NCI-H1105 (cell line): Measurements from ENCODE around the gene PSEN1.
"Not testable (repeated sequence)": the region's sequence is repeated elsewhere in the genome, so short reads cannot be mapped to it uniquely, and the experiment has no call there.

Experiments used
- DNase-seq: peaks from one replicate; lab custom pipeline; 2025; lab: John Stamatoyannopoulos, UW

Gene PSEN1

GRCh38 chr14:73166399-73166798 is 30.1 kb downstream of the PSEN1 start:
- DNase-seq, result no peak

DNA sequence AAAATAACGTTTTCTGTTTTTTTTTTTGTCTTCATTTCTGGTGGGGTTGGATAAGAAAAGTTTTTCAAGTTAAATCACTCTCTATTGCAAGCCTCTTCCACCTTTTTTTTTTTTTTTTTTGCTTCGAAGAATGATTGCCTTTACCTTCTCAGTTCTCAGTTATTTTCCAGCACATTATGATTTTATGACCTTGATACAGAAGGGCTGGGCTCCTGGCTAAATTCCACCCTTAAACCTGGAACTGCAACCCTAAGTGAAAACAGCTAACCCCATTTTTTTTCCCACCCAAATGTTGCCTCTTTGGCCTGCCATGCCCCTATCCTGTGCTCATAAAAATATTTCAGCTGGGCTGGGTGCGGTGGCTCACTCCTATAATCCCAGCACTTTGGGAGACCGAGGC is 31.4 kb downstream of the PSEN1 start:
- DNase-seq, result no peak

GRCh38 chr14:73168274-73168673 is 32.0 kb downstream of the PSEN1 start:
- no peak for DNase-seq

DNA sequence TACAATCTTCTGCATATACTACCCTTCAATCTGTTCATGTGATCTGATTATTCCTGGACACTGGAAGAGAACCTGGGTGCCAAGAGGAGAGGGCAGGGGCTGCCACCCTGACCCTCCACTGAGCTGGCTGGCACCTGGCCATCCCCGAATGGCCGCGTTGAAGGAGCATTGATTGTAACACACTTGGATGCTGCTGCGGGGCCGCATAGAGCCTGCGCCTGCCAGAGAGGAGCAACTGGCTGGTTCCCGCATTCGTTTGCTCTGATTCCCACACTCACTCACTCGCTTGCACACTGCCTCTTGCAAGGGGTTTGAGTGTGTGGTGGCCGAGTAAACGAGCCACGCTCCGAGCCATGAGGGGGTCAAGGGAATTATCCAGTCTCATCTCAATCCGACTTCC is 32.4 kb downstream of the PSEN1 start:
- DNase-seq, result no peak

- DNase-seq, result not testable (repeated sequence)
Observed at GRCh38 chr14:73169855-73170254, 33.5 kb downstream of the PSEN1 start.

DNA sequence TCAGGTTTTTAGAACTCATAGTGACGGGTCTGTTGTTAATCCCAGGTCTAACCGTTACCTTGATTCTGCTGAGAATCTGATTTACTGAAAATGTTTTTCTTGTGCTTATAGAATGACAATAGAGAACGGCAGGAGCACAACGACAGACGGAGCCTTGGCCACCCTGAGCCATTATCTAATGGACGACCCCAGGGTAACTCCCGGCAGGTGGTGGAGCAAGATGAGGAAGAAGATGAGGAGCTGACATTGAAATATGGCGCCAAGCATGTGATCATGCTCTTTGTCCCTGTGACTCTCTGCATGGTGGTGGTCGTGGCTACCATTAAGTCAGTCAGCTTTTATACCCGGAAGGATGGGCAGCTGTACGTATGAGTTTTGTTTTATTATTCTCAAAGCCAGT is 34.4 kb downstream of the PSEN1 start:
- no peak for DNase-seq

- DNase-seq, result no peak
Observed at GRCh38 chr14:73172500-73172899, 36.2 kb downstream of the PSEN1 start.

DNA sequence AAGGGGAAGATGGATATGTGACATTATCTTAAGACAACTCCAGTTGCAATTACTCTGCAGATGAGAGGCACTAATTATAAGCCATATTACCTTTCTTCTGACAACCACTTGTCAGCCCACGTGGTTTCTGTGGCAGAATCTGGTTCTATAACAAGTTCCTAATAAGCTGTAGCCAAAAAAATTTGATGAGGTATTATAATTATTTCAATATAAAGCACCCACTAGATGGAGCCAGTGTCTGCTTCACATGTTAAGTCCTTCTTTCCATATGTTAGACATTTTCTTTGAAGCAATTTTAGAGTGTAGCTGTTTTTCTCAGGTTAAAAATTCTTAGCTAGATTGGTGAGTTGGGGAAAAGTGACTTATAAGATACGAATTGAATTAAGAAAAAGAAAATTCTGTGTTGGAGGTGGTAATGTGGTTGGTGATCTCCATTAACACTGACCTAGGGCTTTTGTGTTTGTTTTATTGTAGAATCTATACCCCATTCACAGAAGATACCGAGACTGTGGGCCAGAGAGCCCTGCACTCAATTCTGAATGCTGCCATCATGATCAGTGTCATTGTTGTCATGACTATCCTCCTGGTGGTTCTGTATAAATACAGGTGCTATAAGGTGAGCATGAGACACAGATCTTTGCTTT is 36.9 kb downstream of the PSEN1 start:
- peak; percentile 68 for DNase-seq

DNA sequence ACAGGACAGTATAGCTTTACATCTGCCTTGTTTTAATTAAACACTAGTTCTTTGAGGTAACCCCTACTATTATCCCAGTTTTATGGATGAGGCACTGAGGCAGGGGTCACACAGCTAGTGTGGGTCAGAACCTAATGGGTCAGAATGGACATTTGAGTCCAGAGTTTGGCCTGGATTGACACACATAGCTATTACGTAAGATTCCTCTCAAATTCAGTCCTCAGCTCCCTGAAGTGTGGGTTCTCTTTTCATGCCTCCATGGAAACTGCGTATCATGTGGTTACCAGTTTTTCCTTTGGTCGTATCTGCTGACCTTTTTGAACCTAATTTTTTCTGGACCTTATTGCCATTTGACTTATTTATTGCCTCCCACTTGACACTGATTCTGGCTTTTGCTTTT is 40.4 kb downstream of the PSEN1 start:
- DNase-seq, result no peak

DNA sequence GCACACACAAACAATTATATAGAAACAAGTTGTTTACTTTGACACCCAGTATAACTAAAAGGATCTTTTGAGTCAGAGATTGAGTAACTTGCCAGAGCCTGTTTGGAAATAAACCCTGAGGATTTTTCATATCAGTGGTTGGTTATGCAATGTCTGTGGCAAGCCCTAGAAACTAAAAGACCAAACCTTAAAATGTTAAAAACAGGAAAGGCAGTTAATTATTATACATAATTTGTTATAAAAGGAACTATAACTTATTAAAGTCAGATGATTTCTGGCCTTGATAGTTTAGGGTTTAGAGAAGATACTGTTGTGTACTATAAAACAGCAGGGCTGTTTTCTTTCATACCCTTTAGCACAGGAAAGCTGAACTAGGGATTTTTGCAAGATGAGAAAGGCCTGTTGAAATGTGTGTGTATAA is 44.1 kb downstream of the PSEN1 start:
- no peak for DNase-seq

GRCh38 chr14:73180969-73181368 is 44.7 kb downstream of the PSEN1 start:
- not testable (repeated sequence) for DNase-seq

GRCh38 chr14:73188501-73188911 is 52.2 kb downstream of the PSEN1 start:
- no peak for DNase-seq

DNA sequence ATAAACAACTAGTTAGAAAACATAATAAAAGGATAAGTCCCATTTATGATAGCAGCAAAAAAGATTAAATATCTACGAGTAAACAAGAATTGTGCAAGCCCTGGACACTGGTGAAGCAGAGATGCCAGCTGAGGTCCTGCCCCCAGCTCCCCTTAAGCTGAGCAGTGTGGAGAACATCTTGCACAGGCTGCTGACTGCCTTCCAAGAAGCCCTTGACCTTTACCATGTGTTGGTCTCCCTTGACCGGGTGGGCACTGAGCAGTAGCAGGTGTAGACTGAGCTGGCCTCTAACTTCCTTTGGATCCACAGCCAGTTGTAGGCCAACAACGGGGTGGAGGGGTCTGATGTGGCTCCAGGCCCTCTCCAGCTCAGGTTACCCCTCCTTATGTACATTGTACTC is 53.3 kb downstream of the PSEN1 start:
- DNase-seq, result no peak

DNA sequence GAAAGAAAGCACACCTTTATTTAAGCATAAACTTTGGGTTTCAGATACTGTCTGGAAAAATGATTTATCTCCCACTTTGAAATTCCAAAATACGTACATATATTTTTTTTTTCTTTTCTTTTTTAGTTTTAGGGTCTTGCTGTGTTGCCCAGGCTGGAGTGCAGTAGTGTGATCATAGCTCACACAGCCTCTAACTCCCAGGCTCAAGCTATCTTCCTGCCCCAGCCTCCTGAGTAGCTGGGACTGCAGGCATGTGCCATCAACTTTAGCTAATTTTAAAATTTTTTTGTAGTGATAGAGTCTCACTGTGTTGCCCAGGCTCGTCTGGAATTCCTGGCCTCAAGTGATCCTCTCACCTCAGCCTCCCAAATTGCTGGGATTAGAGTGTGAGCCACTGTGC is 55.1 kb downstream of the PSEN1 start:
- DNase-seq, result no peak

DNA sequence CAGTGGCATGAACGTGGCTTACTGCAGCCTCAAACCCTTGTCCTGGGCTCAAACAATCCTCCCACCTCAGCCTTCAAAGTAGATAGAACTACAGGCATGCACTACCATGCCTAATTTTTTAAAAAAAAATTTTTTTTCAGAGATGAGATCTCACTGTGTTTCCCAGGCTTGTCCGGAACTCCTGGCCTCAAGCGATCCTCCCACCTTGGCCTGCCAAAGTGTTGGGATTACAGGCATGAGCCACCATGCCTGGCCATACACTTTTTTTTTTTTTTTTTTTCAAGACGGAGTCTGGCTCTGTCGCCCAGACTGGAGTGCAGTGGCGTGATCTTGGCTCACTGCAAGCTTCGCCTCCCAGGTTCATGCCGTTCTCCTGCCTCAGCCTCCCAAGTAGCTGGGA is 58.0 kb downstream of the PSEN1 start:
- DNase-seq, result not testable (repeated sequence)

DNA sequence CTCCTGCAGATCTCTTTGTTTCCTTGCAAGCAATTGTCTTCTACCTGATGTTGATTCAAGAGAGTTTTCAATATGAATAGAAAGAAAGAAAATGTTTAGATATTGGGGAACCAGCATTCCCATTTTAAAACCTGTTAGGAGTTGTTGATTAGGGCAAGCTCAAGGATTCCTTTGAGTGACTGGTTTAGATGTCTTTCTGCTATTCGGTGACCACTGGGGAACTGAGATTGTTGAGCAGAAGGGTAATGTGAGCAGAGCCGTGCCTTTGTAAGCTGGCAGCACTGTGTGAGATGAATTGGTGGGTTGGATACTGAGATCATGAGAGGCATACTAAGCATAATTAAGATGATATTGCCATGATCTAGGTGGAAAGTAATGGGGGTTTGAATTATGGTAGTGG is 61.9 kb downstream of the PSEN1 start:
- DNase-seq, result no peak

DNA sequence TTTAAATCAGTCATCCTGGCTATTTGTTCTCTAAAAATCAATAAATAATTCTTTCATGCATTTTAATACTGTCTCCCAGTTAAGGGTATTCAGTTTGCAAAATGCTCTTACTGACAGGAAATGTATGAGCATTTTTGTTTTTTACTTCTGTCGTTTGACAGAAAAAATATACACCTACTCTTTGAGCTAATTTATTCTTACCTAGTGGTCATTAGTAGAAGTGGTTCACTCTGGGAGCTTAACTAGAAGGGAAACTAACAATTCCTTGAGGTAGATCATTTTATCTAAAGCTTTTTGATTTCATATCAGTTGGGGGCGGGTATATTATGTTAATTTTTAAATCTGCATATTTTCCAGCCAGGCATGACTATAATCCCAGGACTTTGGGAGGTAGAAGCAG is 67.2 kb downstream of the PSEN1 start:
- no peak for DNase-seq

DNA sequence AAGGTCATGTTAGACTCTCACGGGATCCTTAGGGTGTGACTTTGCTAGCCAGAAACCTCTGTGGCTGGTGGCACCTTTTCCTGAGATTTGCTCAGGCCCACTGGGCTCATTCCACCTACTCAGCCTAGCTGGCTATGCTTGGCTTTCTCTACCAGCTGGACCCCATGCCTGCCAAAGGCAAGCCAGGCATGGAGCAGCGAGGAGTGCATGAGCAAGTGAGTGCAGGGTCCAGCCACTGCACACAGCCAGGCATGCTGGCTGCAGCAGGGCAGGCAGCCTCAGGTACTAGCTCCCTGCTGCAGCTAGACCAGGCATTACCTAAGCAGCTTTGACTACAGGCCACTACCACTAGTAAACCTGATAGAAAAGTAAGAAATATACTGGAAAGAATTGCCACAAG is 71.3 kb downstream of the PSEN1 start:
- DNase-seq, result no peak

- DNase-seq, result no peak
Observed at GRCh38 chr14:73208390-73208789, 72.1 kb downstream of the PSEN1 start.

DNA sequence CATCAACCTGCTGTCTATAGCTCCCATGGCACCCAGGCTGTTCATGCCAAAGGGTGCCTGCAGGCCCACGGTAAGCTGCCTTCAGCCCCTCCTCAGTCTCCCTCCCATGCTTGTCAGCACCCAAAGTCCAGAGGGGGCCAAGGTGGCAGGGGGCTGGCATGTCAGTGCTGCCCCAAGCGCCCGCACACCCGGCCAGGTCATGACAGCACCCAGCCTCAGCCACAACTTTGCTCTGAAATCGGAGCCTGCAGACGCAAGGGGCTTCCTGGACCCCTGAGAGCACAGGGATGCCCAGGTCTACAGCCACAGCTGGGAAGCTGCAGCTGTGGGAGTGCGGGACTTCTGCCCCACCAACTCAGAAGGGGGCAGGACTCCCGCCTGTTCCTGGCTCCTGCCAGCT is 72.5 kb downstream of the PSEN1 start:
- DNase-seq, result no peak

GRCh38 chr14:73209953-73210352 is 73.6 kb downstream of the PSEN1 start:
- no peak for DNase-seq

GRCh38 chr14:73211251-73212040 is 75.1 kb downstream of the PSEN1 start:
- no peak for DNase-seq

DNA sequence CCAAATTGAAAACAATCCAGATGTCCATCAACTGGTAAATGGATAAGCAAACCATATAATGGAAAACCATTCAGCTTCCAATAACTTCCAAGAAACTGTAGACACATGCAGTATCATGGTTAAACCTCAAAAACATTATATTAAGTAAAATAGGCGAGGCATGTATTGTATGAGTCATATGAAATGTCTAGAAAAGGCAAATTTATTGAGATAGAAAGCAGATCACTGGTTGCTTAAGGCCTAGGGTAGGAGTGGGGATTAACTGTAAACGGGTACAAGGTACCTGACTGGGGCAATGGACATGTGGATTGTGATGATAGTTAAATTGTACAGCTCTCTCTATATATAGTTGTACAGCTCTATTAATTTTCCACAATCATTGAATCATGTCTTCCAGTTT is 79.7 kb downstream of the PSEN1 start:
- no peak for DNase-seq

DNA sequence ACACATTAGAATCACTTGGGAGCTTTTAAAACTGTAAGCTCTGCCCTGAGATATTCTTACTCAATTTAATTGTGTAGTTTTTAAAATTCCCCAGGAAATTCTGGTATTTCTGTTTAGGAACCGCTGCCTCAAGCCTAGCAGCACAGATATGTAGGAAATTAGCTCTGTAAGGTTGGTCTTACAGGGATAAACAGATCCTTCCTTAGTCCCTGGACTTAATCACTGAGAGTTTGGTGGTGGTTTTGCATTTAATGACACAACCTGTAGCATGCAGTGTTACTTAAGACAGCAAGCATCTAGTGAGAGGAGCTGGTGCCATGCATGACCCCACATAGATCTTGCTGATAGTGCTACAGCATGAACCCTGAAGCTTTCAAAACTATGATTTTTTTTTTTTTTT is 81.1 kb downstream of the PSEN1 start:
- DNase-seq, result no peak
